Coronary artery (tissue), 2 donors: ENCODE measurements around the gene MACROD2.
"Not testable (repeated sequence)": the region's sequence is repeated elsewhere in the genome, so short reads cannot be mapped to it uniquely, and the experiment has no call there.

ENCODE experiments used
- DNase-seq: peaks from one replicate; pipeline ENCODE4 v3.0.0-alpha.2; 2017; ENCODE audit warnings: low spot score
- H3K27ac ChIP-seq, 2 donors: fragments of 200-600 bp; sonication (generic); one replicate each; pipeline ENCODE4 v1.5.1; 2016 to 2019
- H3K4me3 ChIP-seq: fragments of 200-600 bp; sonication (generic); 2 replicates; pipeline ENCODE4 v1.5.1; 2016; ENCODE audit warnings: mild to moderate bottlenecking, moderate library complexity
- CTCF ChIP-seq: fragments of 200-600 bp; sonication (generic); IDR thresholded peaks from one replicate; pipeline ENCODE4 v1.5.1; 2019; ENCODE audit warnings: antibody characterized with exemption

MACROD2 gene

GRCh38 chr20:14030991-14031390 lies 35.7 kb downstream of the MACROD2 start:
- TF ChIP-seq CTCF, result no peak
- H3K4me3 ChIP-seq, result no peak overlapping the region
- H3K27ac ChIP-seq, result no peak overlapping the region
- DNase-seq, result no peak

- TF ChIP-seq CTCF, result no peak
- Histone ChIP-seq H3K4me3 (no peak overlapping the region), H3K27ac (no peak overlapping the region)
- no peak for DNase-seq
Observed at GRCh38 chr20:14033310-14033709, 38.0 kb downstream of the MACROD2 start.

GRCh38 chr20:14036567-14036966 lies 41.3 kb downstream of the MACROD2 start:
- Histone ChIP-seq H3K4me3 (no peak overlapping the region), H3K27ac (no peak overlapping the region)
- TF ChIP-seq CTCF, result no peak
- DNase-seq, result no peak

DNA sequence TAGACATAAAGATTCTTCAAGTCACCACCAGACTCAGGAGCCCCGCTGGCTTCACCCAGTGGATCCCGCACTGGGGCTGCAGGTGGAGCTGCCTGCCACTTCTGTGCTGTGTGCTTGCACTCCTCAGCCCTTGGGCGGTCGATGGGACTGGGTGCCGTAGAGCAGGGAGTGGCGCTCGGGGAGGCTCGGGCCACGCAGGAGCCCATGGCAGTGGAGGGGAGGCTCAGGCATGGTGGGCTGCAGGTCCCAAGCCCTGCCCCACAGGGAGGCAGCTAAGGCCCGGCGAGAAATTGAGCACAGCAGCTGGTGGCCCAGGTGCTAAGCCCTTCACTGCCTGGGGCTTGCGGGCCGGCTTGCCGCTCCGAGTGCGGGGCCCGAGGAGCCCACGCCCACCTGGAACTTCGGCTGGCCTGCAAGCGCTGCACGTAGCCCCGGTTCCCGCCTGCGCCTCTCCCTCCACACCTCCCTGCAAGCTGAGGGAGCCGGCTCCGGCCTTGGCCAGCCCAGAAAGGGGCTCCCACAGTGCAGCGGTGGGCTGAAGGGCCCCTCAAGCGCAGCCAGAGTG lies 49.5 kb downstream of the MACROD2 start:
- not testable (repeated sequence) for H3K27ac ChIP-seq, H3K4me3 ChIP-seq, DNase-seq

DNA sequence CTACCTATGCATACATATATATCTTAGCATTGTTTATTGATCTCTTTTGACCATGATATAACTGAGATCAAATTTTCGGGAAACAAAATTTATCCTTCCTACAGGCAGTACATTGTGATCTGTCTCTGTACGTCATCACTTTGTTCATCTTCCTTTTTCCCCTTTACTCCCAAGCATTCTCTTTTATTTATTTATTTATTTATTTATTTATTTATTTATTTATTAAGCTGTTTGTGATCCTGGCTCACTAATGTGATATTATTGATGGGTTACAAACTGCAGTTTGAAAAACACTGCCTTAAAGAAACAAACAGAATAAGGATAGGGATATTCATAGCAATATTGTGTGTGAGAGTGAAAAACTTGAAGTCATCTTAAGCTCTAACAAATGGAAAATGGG lies 51.2 kb downstream of the MACROD2 start:
- no peak for DNase-seq
- no peak overlapping the region for H3K27ac ChIP-seq
- H3K4me3 ChIP-seq, result no peak overlapping the region
- no peak for TF ChIP-seq CTCF

DNA sequence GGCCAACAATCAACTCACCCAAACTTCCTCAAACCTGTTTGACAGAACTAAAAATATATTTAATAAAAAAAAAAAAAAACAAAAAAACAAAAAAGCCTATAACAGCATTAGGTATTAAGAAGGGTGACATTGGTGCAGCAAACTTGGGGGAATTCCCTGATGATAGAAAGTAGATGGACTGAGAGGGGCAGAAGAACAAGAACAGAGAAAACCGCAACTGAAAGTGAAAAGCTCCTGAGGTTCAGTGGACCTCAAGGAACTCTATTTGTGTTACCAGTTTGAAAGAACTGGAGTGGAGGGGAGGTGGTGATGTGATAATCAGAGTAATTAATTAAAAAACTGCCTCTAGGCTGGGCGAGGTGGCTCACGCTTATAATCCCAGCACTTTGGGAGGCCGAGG lies 53.8 kb downstream of the MACROD2 start:
- H3K27ac ChIP-seq, result no peak overlapping the region
- H3K4me3 ChIP-seq, result no peak overlapping the region
- DNase-seq, result no peak
- TF ChIP-seq CTCF, result no peak

- DNase-seq, result no peak
- TF ChIP-seq CTCF, result no peak
- H3K4me3 ChIP-seq, result no peak overlapping the region
Observed at GRCh38 chr20:14051454-14051853, 56.1 kb downstream of the MACROD2 start.

More at GRCh38 chr20:14051454-14051853, 56.1 kb downstream of the MACROD2 start:
- no peak overlapping the region for H3K27ac ChIP-seq
